Motor neuron (in vitro differentiated cells): ENCODE data around the gene AGPAT3. TPM values are rescaled to one million over a fixed set of nuclear protein-coding genes. Genes with fewer than 3 reads are reported as not detected.
"Not testable (repeated sequence)": the region's sequence is repeated elsewhere in the genome, so short reads cannot be mapped to it uniquely, and the experiment has no call there.

ENCODE experiments used
- ATAC-seq, 8 experiments: fragments of 200-7000 bp; cut with Tn5 transposase; replicated peaks in 6 of 8; 2 replicates each; pipeline ENCODE4 v1.8.0; 2021; ENCODE audit warnings: mild to moderate bottlenecking in 8 of 8, moderate library complexity in 8 of 8
- H3K27ac ChIP-seq, 2 donors: fragments of 250-450 bp; sonication (Bioruptor Pico); 2 replicates each; pipeline ENCODE4 v1.9.0; 2021; ENCODE audit warnings: antibody characterized with exemption in 2 of 2, mild to moderate bottlenecking in 2 of 2, moderate library complexity in 1 of 2
- H3K4me1 ChIP-seq, 2 donors: fragments of 250-450 bp; sonication (Bioruptor Pico); replicated peaks in 1 of 2; 2 replicates each; pipeline ENCODE4 v1.6.1; 2021; ENCODE audit warnings: antibody characterized with exemption in 2 of 2, mild to moderate bottlenecking in 2 of 2, moderate library complexity in 1 of 2
- H3K4me3 ChIP-seq, 5 donors: fragments of 250-450 bp; sonication (Bioruptor Pico); 2 replicates each; pipeline ENCODE4 v1.9.0; 2021; ENCODE audit warnings: antibody characterized with exemption in 5 of 5, mild to moderate bottlenecking in 5 of 5, moderate library complexity in 4 of 5
- WGBS, 10 experiments: fragments of 450-650 bp; shearing (Covaris generic); methylation state at CpG; one replicate each; pipeline ENCODE4 v1.0.0; 2022; 5-methylcytosine and 5-hydroxymethylcytosine counted together
- in situ Hi-C, 9 experiments: fragments of 400-800 bp; cut with MboI; loops; one replicate each; pipeline ENCODE4 v1.15.0; 2021; ENCODE audit warnings: low sequenced_read_pairs in 9 of 9, low pct_unique_long_range_greater_than_20kb in 2 of 9; ENCODE audit not compliant: unreplicated experiment in 9 of 9
- total RNA-seq, 8 experiments: library from RNA; unstranded; fragments of 300-600 nt; gene quantifications; 2 replicates each; pipeline versions ENCODE4 v1.2.3 to v1.2.4, GENCODE V29; 2022

AGPAT3 gene
- total RNA-seq, 8 experiments from 2014 or later, result 13.0 to 44.5 (median 16.7) TPM

DNA sequence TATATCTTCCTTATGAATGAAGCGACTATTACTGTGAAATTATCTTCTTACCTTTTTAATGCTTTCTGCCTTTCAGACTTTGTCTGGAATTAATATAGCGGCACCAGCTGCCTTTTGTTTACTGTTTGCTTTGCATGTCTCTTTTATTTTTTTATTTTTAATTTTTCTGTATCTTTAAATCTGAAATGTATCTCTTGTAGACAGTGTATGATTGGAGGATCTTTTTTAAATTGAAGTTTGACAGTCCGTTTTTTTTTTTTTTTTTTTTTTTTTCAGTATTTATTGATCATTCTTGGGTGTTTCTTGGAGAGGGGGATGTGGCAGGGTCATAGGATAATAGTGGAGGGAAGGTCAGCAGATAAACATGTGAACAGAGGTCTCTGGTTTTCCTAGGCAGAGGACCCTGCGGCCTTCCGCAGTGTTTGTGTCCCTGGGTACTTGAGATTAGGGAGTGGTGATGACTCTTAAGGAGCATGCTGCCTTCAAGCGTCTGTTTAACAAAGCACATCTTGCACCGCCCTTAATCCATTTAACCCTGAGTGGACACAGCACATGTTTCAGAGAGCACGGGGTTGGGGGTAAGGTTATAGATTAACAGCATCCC is 31.8 kb downstream of the AGPAT3 start:
- 73 to 100% (median 89%) methylated on average over 1 to 3 of the region's 8 CpGs for WGBS, 10 experiments
- in situ Hi-C loops, ATAC-seq, H3K4me3 ChIP-seq, H3K4me1 ChIP-seq, H3K27ac ChIP-seq: not testable (repeated sequence)

DNA sequence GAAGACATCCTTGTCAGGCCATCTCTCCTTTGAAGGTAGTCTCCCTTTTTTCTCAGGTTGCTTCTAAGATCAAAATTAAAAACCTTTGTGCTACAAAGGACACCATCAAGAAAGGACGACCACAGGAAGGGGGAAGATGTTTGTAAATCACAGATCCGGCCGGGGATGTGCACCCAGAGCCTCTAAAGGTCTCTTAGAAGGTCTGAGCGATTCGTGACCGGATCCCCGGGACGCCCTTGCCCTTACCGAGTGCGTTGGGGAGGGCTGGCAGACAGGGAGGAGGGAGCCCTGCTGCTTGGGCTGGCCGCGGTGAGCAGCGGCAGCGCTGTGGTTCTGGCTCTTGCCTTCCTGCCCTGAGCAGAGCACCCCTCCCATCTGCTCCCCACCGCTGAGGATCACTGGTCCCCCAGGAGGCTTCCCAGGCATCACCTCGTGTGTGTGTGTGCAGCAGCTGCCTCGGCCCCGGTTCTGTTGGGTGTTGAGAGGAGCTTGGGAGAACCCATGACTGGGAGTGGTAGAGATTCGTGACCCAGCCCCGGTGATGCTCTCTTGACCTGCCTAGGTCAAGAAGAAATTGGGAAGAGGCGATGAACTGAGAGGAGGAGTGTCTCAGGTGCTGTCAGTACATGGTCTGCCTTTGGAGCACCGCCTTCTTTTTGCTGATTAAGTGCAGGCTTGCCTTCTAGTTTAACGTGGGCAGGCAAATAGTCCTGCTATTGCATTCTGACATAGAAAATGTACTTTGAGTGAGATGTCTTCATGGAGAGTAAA is 34.5 kb downstream of the AGPAT3 start:
- Histone ChIP-seq H3K27ac (no peak overlapping the region), H3K4me3 (no peak overlapping the region), H3K4me1 (peaks cover 6% of the 10 kb centered on the region in 2 donors)
- ATAC-seq, result no peak
- WGBS, 10 experiments, result 83 to 95% (median 90%) methylated on average over 4 to 12 of the region's 23 CpGs; no CpG with 5 or more reads in 3 of the 10 experiments
- in situ Hi-C loops, result no loop called here

DNA sequence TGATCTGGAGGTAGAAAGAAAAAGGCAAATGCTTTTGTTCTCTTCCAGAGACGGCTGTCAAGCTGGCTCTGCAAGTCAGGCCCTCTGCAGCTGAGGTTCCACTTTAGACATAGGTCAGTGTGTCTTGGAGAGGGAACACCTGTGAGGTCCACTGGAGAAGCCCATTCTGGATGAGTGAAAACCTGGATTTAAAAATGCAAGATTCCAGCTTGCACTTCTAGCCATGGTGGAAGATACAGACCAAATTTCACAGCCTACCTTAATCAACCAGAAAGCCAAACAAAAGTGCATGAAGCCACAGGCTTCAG is 35.0 kb downstream of the AGPAT3 start:
- ATAC-seq, result no peak
- WGBS, 10 experiments, result 14 to 100% (median 89%) methylated on average over 1 of the region's 1 CpG; no CpG with 5 or more reads in 6 of the 10 experiments
- H3K4me3 ChIP-seq, result no peak overlapping the region
- in situ Hi-C loops, result no loop called here
- H3K4me1 ChIP-seq, result peaks cover 6% of the 10 kb centered on the region in 2 donors
- no peak overlapping the region for H3K27ac ChIP-seq

DNA sequence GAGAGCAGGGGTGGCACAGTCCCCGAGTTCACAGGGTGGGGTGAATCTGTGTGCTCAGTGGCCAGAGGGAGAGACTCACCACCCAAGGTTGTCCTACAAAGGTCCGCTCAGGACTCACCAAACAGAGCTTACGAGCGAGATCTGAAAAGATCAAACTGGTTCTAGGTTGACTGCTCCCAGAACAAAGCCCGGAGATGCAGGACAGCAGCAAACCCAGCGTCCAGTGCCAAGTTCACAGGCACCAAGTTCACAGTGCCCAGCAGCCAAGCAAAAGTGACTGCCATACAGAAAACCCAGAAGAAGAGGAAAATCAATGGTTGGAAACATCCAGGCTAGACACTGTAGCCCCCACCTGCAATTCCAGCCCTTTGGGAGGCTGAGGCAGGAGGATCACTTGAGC is 35.7 kb downstream of the AGPAT3 start:
- WGBS, 10 experiments, result 80 to 100% (median 91%) methylated on average over 1 to 5 of the region's 6 CpGs; no CpG with 5 or more reads in 6 of the 10 experiments

DNA sequence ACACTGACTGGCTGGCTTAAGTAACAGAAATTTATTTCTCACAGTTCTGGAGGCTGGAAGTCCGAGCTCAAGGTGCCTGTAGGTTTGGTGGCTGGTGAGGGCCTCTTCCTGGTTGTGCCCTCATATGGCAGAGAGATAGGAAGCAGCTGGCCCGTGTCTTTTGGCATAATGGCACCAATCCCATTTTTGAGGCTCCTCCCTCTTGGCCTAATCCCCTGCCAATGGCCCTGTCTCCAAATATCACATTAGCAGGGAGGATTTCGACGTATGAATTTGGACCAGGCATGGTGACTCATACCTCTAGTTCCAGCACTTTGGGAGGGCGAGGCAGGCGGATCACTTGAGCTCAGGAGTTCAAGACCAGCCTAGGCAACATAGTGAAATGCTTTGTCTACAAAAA is 37.4 kb downstream of the AGPAT3 start:
- ATAC-seq, result peak in 3 of 8 experiments; percentile 20 to 71 (median 33)
- WGBS, 10 experiments, result 45 to 100% (median 88%) methylated on average over 2 to 6 of the region's 6 CpGs; no CpG with 5 or more reads in 4 of the 10 experiments
- in situ Hi-C loops, result no loop called here

More for the DNA sequence above, 35.7 kb downstream of the AGPAT3 start:
- H3K4me1 ChIP-seq, result peaks cover 6% of the 10 kb centered on the region in 2 donors
- H3K27ac ChIP-seq, result no peak overlapping the region
- in situ Hi-C loops, result no loop called here
- ATAC-seq, result no peak
- H3K4me3 ChIP-seq, result no peak overlapping the region

DNA sequence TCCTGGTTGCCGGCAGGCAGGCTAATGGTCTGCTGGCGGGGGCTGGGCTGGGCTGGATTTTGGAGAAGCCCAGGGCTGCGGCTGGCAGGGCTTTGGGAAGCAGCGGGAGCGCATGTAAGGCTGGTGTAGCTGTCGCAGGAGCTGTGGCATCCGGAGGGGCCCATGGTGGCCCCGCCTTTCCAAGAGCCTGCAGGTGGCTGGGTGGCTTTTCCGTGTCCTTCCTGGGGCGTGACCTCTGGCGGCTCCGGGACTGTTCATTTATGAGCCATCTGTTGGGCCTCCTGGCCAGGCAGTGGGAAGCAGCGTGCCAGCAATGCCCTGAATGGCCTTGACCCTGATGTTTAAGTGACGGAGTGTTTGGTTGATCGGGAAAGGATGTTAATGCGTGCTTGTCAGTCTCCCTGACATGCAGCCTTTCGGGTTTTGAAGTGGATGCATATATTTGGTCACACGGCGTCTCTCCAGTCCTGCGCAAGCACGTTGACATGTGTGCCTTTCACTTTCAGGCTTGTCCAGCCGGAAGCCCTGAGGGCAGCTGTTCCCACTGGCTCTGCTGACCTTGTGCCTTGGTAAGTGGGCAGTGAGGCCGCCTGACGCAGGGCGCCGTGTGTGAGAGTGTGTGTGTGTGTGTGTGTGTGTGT is 38.5 kb downstream of the AGPAT3 start:
- H3K4me3 ChIP-seq, result no peak overlapping the region
- peak overlapping the region in 1 of 2 donors; percentile 44 for H3K27ac ChIP-seq
- ATAC-seq, result peak in 1 of 8 experiments; percentile 12
- peaks cover 6% of the 10 kb centered on the region in 2 donors for H3K4me1 ChIP-seq
- WGBS, 10 experiments, result 74 to 100% (median 87%) methylated on average over 2 to 8 of the region's 26 CpGs; no CpG with 5 or more reads in 3 of the 10 experiments
- in situ Hi-C loops, result no loop called here

More for the DNA sequence above, 37.4 kb downstream of the AGPAT3 start:
- Histone ChIP-seq H3K4me3 (no peak overlapping the region), H3K4me1 (peaks cover 6% of the 10 kb centered on the region in 2 donors), H3K27ac (no peak overlapping the region)

DNA sequence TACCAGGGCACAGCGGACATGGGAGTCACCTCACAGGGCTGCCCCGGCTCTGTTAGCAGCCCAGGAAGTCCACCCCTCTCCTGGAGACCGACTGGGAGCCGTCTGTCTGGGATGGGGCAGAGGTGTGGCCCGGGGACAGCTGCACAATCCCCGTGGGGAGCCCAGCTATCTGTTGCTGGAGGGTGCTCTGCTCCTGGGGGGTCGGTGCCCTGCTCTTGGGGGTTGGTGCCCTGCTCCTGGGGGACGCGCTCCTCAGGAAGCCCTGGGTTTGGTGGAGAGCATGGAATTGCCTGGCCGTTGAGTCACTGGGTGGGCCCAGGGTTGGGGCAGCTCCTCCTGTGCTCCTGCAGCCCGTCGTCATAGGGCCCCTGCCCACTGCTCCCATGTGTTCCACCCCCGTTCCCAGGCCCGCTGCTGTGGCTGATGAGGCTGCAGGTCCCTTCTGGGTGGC is 39.3 kb downstream of the AGPAT3 start:
- no peak overlapping the region for H3K4me3 ChIP-seq
- peaks cover 6% of the 10 kb centered on the region in 2 donors for H3K4me1 ChIP-seq
- no peak overlapping the region for H3K27ac ChIP-seq
- ATAC-seq, result peak in 2 of 8 experiments; percentile 7 to 81
- in situ Hi-C loops, result no loop called here
- WGBS, 10 experiments, result 80% methylated on average over 2 of the region's 14 CpGs; no CpG with 5 or more reads in 9 of the 10 experiments

DNA sequence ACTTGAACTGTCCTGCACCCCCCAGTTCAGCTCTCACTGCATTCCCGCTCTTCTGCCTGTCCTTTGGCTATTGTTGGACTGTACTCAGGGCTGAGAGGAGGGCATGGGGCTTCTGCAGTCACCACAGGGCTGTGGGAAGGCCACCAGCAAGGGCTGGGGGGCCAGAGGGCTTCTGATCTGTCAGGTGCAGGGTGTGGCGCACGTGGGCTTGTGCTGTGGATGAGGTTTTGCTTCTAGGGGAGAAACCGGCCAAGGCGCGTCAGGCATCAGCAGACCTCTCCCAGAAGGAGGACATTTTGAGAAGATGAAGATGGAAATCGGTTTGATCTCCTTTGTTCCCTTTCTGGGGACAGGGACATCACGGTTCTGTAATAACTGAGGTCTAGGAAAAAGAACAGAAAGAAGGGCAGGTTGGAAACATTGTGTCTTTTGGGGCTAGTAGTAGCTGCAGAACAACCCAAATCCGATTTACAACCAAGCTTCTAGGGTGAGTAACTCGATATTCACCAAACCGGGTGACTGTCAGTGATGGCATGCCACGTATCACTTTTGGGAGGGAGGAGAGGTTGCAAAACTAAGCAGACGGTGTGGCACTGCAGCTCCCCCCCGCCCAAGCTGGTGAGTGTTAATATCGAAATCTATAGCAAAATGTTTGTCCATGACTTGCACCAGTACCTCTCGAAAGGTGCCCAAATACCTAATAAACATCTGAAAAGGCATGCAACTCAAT is 40.9 kb downstream of the AGPAT3 start:
- no peak for ATAC-seq
- in situ Hi-C loops, result no loop called here
- WGBS, 10 experiments, result 60 to 92% (median 83%) methylated on average over 2 to 11 of the region's 16 CpGs; no CpG with 5 or more reads in 2 of the 10 experiments

DNA sequence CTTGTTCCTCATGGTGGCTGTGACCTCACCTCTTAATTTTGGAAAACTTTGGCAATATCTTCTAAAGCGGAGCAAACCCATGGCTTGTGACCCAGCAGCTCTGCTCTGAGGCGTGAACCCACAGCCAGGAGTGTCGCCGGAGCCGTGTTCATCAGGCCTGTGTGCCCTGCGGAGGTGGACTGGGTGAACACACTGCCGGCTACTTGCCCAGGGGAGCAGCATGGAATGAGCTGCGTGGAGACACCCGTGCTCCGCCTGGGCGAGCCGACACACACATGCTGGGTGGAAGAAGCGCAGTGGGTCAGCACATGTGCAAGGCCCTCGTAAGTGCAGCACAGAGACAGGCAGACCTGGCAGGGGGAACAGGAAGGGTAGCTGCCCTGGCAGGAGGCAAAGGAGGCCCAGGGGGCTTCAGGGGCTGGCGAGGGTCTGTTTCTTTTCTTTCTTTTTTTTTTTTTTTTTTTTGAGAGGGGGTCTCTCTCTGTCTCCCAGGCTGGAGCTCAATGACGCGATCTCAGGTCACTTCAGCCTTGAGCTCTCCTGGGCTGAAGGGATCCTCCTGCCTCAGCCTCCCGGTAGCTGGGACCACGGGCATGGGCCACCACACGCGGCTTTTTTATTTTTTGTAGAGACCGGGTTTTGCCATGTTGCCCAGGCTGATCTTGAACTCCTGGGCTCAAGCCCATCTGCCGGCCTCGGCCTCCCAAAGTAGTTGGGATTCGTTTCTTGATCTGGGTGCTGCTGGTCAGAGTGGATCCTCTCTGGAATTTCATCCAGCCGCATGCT is 41.8 kb downstream of the AGPAT3 start:
- Histone ChIP-seq H3K4me1 (peaks cover 6% of the 10 kb centered on the region in 2 donors), H3K27ac (no peak overlapping the region), H3K4me3 (no peak overlapping the region)
- in situ Hi-C loops, result no loop called here
- 80 to 100% (median 94%) methylated on average over 1 to 15 of the region's 26 CpGs; no CpG with 5 or more reads in 2 of the 10 experiments for WGBS, 10 experiments
- ATAC-seq, result no peak

More for the DNA sequence above, 40.9 kb downstream of the AGPAT3 start:
- peaks cover 6% of the 10 kb centered on the region in 2 donors for H3K4me1 ChIP-seq
- H3K4me3 ChIP-seq, result no peak overlapping the region
- no peak overlapping the region for H3K27ac ChIP-seq

DNA sequence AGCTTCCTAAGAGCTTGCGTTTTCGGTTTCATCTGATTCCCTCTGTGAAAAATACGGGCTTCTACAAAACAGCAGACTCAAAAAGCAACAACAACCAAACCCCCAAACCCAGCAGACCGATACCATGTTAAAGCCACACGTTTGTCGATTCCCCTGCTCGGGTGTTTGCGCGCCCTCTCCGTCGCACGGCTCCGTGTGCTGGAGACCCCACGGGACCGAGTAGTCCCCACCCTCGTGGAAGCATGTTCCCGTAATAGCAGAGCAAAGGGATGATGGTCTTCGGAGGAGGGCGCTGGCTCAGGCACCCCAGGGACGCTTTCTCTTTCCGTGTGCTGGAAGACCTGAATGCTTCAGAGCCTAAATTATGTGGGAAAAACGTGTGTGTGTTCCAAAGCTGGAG is 42.7 kb downstream of the AGPAT3 start:
- Histone ChIP-seq H3K4me3 (no peak overlapping the region), H3K4me1 (peaks cover 6% of the 10 kb centered on the region in 2 donors), H3K27ac (no peak overlapping the region)
- 47 to 93% (median 54%) methylated on average over 1 to 14 of the region's 22 CpGs; no CpG with 5 or more reads in 3 of the 10 experiments for WGBS, 10 experiments
- in situ Hi-C loops, result no loop called here
- no peak for ATAC-seq

DNA sequence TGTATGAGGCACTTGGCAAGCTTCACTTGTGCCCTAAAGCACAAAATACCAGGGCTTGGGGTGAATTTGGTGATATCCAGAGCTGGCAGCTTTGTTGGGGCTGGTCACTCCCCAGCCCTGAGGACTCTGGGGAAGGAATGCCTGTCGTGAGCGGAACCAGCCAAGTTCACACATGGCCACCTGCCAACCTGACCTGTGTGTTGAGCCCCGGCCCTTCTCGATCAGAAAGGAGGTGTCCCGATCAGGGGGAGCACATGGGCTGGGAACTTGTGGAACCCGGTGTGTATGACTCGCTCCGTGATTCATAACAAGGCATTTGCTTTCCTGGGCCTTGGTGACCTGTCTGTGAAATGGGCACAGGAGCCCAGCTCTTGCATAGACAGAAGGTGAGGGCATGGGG is 43.1 kb downstream of the AGPAT3 start:
- Histone ChIP-seq H3K4me3 (no peak overlapping the region), H3K27ac (no peak overlapping the region), H3K4me1 (peaks cover 6% of the 10 kb centered on the region in 2 donors)
- WGBS, 10 experiments, result 64 to 100% (median 87%) methylated on average over 1 to 7 of the region's 8 CpGs; no CpG with 5 or more reads in 3 of the 10 experiments
- in situ Hi-C loops, result no loop called here
- no peak for ATAC-seq
